Retina (tissue), 1 donor: ENCODE results near the gene DNAJC25.
"Not testable (repeated sequence)": the region's sequence is repeated elsewhere in the genome, so short reads cannot be mapped to it uniquely, and the experiment has no call there.

ENCODE experiments used
- DNase-seq: peaks from one replicate; pipeline ENCODE4 v3.0.0-alpha.2; 2016

Gene DNAJC25

DNA sequence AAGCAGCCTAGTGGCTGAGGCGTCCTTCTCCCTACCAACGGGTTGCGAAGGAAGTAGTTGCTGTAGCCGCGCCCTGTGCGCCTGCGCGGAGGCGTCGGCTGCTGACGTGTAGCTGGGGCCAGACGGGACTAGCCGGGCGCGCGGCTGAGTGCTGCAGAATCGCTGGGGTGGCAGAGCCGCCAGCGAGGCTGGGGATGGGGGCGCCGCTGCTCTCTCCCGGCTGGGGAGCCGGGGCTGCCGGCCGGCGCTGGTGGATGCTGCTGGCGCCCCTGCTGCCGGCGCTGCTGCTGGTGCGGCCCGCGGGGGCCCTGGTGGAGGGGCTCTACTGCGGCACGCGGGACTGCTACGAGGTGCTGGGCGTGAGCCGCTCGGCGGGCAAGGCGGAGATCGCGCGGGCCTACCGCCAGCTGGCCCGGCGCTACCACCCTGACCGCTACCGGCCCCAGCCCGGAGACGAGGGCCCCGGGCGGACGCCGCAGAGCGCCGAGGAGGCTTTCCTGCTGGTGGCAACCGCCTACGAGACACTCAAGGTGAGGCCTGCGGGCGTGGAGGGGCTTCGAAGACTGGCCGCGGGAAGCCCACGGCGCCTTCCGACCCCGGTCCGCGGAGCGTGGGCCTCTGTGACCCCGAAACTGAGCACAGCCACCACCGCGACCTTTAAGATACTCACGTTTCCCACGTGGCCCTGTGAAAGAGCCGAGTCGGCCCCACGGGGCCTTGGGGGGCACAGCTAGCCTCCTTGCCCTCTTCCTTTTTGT is at the start of gene DNAJC25:
Gene DNAJC25, plus strand, starts transcription at position 121 of the 758 bp plus-strand sequence. Its CDS starts 74 bp downstream, at position 195.
- DNase-seq: peak; percentile 96

DNA sequence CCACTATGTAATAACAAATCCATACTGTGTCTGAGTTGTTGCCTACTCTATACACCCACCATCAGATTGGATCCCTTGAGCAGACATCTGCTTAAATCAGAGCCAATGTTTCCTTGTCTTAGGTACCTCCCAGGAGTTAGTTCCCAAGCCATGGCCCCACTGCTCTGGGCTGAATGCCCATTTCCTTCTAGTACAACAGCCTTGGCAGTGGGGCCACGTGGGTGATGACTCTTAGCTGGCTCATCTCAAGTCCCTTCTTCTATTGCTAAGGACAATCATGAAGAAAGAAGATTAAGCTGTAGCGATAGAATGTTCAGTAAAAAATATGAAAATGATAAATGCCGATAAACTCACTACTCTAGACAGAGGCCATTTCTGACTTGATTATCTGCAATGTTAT is 48.2 kb upstream of the DNAJC25 start:
- DNase-seq: no peak

DNA sequence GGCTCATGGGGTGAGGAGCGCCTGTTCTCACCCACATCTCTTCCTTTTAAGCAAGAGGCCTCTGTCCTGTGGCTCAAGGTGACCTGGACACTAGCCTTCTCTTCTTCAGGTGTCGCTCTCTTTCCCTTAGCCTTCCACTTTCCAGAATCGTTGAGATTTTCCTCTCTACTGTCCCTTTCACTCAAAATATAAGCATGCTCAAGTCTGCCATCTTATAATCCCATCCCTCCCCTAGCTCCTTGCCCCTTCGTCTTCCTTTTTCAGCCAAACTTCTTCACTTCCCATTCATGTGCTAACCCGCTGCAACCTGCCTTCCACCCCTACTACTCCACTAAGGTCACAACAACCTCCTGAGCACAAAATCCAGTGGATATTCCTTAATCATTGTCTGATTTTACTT is 44.8 kb upstream of the DNAJC25 start:
- no peak for DNase-seq

DNA sequence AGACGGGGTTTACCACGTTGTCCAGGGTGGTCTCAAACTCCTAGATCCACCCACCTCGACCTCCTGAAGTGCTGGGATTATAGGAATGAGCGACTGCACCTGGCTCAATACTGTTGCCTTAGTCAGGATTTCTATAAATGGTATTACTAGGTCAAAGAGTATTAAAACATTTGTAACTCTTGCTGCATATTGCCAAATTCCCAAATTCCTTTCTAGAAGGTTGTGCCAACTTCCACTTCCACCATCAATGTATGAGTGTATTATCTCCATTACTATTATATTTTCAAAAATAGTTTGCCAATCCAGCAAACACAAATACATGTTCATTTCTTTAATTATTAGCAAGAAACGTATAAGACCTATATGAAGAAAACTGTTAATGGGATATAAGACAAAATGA is 42.3 kb upstream of the DNAJC25 start:
- DNase-seq: no peak

DNA sequence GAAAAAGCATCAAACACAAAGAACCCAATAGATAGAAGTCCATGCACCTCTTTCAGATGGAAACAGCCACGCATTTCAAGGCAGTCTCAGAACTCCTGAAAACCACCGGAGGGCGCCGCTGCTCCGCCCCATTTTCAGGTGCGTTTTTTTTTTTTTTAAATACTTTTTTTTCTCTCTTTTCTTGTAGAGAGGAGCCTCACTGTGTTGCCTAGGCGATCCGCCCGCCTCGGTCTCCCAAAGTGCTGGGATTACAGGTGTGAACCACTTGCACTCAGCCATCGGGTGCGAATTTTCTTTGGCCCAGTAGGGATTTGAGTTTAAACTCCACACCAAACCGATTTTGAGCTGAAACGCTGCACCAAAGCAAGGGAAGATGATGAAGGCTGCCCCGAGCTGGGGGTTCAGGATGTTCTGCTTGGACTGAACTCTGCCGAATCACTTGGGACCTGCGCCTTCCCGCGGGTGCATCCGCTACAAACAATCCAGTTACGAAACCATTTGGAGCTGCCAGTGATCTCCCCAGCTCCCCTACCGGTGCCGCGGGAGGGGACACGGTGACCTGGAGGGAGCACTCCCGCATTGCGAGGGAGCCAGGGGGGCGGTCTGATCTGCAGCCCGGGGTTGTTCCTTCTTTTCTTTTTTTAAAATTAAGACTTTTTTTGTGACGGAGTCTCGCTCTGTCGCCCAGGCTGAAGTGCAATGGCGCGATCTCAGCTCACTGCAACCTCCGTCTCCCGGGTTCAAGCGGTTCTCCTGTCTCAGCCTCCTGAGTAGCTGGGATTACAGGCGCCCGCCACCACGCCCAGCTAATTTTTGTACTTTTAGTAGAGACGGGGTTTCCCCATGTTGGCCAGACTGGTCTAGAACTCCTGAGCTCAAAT is 33.0 kb upstream of the DNAJC25 start:
- peak; percentile 74 for DNase-seq

DNA sequence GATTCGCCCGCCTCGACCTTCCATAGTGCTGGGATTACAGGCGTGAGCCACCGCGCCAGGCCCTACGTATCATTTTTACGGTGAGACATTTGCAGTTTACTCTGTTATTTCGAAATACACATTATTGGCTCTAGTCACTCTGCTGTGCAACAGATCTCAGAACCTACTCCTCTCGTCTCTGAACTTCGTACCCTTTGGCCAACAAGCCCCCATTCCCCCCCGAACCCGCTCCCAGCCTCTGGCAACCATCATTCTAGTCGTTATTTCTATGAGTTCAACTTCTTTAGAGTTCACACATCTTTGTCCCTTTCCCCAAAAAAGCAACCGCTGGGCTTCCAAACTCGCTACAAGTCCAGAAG is 32.4 kb upstream of the DNAJC25 start:
- peak; percentile 61 for DNase-seq

DNA sequence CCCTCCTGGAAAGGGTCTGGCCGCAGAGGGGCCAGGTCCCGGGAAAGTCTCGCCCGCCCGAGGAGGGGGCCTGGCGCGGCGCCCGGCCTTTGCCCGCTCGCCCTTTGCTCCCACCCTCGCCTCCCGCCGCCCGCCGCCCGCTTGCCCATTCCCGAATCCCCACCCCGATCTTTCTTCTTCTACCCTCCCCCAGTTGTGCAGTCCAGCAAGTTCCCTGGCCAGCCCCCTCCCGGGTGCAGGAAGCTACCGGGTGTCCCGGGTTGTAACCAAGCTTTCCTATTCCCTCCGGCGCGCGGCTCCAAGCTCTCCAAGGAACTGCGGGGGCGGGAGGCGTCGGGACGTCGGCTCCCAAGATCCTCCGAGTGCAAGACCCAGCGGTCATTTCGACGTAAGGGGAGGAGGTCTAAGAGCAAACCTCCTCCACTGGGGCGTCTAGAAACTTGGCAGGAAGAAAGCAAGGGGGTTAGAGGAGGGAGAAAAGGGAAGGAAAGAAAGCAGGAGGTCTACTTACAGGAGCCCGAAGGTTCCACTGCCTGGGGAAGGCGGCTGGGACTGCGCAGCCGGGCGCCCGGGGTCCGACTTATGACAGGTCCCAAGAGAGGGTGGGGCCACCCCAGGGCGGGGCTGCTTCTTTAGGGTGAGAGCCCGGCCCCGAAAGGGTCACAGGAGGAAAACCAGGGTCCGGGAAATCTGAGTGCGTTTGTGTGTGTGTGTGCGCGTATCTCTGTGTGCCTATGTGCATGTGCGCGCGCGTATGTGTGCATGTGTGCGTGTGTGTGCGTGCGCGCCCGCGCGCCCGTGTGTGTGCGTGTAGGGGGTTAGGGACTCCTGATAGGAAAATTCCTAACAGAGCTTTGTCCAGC is 31.8 kb upstream of the DNAJC25 start, which contains the start of gene PTGR1:
Gene PTGR1, minus strand, starts transcription at position 556 of the 863 bp plus-strand sequence. CDS start 2,225 bp downstream, outside the sequence.
- peak; percentile 94 for DNase-seq

DNA sequence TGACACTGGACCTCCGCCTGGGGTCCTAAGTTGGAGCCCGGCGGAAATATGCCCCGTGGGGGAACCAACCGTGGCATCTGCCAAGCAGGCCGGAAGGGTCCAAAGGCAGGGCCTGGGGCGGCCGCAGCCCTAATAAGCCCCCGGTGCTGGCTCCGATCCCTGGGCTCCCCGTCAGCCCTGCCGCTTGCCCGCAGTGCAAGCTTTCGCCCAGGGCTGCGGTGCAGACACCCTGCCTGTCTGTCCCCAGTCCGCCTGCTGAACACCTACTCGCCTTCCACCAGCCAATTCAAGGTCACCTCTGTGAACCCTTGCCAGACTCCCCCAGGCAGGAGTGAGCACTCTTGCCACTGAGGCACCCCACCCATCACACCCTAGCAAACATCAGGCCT is 31.2 kb upstream of the DNAJC25 start:
- no peak for DNase-seq

DNA sequence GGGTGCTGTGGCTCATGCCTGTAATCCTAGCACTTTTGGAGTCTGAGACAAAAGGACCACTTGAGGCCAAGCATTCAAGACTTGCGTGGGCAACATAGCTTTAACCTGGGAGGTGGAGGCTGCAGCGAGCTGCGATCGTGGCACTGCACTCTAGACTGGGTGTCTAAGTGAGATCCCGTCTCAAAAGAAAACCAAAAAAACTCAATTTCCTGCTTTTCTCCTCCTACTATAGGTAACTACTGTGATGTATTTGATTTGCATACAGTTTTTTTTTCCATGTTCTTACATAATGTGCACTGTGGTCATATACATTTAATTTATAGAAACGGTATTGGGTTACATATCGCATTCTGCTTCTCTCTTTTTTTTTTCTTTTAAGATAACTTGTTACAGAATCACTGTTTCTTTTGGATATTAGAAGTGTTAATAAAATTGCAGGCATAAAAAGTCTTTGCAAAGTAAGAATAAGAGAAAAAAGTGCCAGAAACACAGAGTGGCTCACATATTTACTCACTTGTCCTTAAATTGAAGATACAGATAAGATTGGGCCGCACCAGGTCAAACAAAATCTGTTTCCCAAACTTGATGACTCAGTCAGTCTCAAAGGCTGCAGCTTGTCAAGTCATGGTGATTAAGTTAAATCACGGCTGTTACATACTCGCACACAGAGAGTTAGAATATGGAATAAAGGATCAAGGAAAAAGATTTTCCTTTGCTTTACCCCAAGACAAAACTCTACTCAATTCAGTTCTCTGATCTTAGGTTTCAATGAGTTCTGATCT is 29.7 kb upstream of the DNAJC25 start:
- no peak for DNase-seq

DNA sequence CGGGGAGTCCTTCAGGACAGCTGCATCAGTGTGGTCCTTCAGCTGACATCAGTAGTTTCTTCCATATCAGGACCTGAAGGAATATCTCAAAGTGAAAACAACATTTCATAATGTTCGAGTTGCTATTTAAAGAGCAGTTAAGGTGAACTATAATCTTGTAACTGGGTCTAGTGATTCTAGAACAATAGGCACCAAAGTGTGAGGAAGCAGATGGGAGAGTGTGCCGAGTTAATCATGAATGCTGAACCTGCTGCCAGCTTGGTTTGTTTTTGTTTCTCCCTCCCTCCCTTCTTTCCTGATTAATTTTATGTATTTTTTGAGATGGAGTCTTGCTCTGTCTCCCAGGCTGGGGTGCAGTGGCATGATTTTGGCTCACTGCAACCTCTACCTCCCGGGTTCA is 28.1 kb upstream of the DNAJC25 start:
- no peak for DNase-seq

DNA sequence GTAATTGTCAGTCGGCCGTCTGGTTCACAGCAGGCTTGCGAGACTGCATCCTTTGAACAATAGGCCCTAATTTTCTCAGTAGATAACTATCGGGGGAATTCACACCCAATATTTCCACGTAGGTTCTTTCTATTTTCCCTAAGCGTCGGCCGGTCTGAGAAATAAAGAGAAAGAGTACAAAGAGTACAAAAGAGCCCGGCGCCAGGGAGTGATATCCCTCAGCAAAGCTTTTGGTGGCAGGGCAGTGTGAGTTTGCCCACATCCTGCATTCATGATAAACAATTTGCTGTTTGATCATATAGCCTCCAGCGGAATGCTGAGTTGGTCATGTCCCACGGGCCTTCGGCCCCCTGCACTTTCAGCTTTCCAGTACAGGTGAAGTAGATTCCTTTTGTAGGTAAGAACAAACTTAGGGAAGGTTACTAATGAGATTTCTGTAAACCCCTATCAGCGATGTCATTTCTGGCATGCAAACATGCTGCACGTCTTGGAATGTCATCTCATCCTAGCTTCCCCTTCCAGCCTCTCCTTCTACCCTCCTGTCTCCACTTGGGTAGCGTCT is 27.0 kb upstream of the DNAJC25 start:
- no peak for DNase-seq

DNA sequence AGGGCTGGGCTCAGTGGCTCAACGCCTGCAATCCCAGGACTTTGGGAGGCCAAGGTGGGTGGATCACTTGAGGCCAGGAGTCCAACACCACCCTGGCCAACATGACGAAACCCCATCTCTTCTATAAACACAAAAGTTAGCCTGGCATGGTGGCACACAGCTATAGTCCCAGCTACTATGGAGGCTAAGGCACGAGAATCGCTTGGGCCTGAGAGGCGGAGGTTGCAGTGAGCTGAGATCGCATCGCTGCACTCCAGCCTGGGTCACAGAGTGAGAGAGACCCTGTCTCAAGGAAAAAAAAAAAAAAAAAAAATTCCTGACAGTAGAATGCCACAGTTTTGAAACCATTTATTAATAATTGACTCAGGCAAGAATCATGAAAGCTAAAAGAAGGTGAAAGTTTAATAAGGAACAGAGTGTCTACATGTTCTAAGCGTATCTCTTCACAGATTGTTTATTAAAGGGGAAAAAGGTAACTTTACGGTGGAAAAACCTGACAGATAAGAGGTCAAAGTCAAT is 26.0 kb upstream of the DNAJC25 start:
- DNase-seq: no peak

DNA sequence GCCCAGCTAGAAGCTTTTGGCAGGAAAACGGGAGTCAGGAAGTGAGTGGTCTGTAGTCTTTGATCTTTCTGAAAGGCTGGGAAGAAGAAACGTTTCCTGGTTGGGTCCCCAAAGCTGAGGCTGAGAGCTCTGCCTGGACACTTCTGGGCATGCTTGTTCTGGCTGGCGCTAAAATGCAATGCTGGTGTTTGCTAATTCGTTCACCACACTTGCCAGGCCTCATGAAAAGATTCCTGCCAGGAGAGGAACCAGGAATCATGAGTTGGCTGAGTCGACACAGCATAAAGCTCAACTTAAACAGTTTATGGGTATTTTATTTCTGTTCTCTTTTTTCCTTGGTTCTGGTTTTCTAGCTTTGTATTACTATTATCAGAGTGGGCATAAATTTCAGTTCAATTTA is 21.0 kb upstream of the DNAJC25 start:
- no peak for DNase-seq

DNA sequence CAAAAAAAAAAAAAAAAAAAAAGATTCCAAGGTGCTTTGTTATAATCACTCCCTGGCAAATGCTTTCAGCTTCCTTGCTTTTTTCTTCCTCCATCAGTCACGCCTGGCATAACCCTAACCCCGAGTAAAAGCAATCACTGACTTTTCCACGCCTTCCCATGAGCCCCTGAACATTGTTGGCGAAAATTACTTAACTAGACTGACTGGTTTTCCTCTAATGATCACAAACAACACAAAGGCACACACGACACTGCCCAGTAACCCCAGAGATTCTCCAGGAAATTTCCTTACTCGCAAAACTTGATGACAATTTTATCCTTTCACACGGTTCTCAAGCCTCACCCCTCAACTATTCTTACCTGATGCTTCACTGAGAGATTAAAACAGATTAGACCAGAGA is 20.3 kb upstream of the DNAJC25 start:
- no peak for DNase-seq

DNA sequence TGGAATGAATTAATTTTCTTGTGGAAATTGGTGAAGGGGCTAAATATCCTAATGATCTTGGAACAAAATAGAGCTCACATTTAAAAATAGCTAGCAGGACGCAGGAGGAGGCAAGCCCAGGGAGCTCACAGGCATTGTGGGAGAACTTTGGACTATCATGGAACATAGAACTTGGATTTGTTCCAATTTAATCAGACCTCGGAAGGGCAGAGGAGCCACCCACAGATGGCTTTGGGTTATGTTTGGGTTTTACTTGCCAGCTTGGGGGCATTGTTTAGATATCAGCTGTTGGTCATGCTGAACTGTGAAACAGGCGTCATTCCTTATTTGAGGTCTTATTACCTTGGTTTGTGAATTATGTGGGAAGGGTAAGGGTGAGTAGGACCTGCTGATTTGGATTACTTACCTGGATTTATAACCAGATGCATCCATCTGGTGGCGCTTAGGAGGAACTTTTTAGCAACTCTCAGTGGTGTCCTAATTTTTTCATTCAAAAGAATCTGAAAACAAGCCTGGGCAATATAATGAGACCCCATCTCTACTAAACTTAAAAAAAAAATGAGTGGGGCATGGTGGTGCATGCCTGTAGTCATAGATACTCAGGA is 17.6 kb upstream of the DNAJC25 start:
- DNase-seq: no peak

DNA sequence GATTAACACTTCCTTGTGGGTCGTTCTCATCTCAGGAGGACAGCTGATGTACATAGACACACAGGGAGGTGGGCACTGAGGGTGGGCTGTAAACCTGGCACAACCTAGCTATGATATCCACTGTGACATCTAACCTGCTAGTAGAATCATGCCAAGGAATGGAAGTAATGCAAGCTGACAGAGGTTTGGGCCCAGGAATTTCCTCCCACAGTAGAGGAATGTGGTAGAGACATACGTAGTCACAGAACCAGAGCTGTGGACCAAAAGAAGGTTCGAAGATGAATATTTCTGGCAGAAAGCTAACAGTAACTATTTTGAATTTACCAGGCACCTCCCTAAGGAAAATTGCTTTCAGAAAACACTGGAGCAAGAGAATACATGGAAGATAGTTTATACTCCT is 15.2 kb upstream of the DNAJC25 start:
- no peak for DNase-seq

DNA sequence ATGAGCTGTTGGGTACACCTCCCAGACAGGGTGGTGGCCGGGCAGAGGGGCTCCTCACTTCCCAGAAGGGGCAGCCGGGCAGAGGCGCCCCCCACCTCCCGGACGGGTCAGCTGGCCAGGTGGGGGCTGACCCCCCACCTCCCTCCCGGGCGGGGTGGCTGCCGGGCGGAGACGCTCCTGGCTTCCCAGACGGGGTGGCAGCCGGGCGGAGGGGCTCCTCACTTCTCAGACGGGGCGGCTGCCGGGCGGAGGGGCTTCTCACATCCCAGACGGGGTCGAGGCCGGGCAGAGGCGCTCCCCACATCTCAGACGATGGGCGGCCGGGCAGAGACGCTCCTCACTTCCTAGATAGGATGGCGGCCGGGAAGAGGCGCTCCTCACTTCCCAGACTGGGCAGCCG is 13.8 kb upstream of the DNAJC25 start:
- DNase-seq: not testable (repeated sequence)

DNA sequence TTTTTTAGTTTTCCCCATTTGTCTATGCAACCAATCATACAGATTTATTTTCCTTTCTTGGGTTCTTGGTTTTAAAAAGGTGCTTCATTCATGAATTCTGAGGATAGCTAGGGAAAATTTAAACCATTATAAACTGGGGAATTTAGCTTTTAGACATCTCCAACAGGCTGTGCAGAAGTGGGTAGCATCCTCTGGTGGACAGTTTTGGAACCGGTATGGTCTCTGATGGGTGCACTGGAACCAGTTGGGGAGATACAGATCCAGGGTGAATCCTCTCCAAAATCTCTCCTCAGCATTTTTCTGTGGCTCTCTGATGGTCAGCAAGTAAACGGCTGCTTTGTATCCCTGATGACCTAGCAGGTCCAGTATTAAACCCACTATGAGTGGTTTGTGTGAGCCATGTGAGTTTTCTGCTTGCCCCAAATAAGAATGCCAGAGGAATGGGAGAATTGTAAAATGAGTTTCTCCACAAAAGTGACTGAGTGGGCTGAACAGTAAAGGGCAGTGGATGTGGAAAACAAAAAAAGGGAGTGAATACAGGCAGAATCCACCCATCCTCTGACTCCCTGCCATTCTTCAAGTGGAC is 9.1 kb upstream of the DNAJC25 start:
- DNase-seq: no peak

DNA sequence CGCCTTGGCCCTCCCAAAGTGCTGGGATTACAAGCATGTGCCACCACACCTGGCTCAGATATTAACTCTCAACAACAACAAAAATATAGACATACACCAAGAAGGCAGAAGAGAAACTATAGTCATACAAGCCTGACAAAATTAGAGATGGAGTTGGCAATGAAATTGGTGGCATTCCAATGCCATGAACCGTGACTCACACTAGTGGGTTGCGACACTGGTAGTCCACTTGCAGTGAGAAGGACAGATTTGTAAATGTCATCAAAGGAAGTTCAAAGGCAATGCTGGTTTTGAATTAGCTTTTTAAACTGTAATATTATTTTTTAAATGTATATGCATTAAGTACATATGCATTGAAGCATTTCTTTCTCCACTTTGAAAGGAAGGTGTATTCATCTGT is 8.5 kb upstream of the DNAJC25 start:
- no peak for DNase-seq

DNA sequence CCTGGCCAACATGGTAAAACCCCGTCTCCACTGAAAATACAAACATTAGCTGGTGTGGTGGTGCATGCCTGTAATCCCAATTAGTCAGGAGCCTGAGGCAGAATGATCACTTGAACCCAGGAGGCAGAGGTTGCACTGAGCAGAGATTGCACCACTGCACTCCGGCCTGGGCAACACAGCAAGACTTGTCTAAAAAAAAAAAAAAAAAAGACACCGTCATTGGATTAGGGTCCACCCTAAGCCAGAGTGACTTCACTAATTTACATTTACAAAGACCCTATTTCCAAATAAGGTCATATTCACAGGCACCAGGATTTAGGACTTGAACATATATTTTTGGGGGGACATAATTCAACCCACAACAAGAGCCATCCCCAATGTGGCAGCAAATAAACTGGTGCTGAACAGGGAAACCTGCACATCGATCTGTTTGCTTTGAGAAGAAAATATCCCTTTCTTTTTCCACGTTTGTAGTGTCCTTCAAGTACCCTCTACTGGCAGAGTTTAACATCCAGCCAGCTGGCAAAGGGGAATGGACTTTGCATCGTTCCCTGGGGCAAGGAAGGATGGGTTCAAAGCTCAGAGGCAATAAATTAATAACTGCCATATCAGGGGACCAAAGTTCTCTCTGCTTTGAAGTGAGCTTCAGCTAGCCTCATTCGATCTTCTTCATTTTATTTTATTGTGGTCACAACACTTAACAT is 3.7 kb upstream of the DNAJC25 start:
- no peak for DNase-seq
